NT2/D1 (cell line): ENCODE data around the gene FAM107A.

ENCODE experiments used
- DNase-seq: peaks from one replicate; pipeline ENCODE4 v3.0.0-alpha.2; 2011; ENCODE audit warnings: low read depth, low spot score
- H3K27me3 ChIP-seq: 2 replicates; pipeline ENCODE4 v1.6.0; 2011; ENCODE audit warnings: mild to moderate bottlenecking; ENCODE audit not compliant: insufficient read length, insufficient read depth
- H3K36me3 ChIP-seq: 2 replicates; pipeline ENCODE4 v1.6.1; 2011; ENCODE audit warnings: mild to moderate bottlenecking, low read length, mixed read lengths; ENCODE audit not compliant: insufficient read depth, insufficient read length
- H3K4me1 ChIP-seq: 2 replicates; pipeline ENCODE4 v1.5.1; 2011; ENCODE audit not compliant: insufficient read depth, insufficient read length
- H3K4me3 ChIP-seq: 2 replicates; pipeline ENCODE4 v1.5.1; 2011; ENCODE audit warnings: low read depth; ENCODE audit not compliant: insufficient read length
- H3K9ac ChIP-seq: 2 replicates; pipeline ENCODE4 v1.6.0; 2011; ENCODE audit warnings: low read depth; ENCODE audit not compliant: insufficient read length
- H3K9me3 ChIP-seq: 2 replicates; pipeline ENCODE4 v1.5.1; 2011; ENCODE audit warnings: mild to moderate bottlenecking, low read length; ENCODE audit not compliant: insufficient read depth
- SUZ12 ChIP-seq: IDR thresholded peaks from 2 replicates; pipeline ENCODE4 v1.6.1; 2011; ENCODE audit not compliant: insufficient read length, insufficient read depth; ENCODE audit errors: extremely low read depth
- YY1 ChIP-seq: IDR thresholded peaks from 2 replicates; pipeline ENCODE4 v1.6.1; 2011; ENCODE audit not compliant: insufficient read length, insufficient read depth
- ZNF274 ChIP-seq: IDR thresholded peaks from 2 replicates; pipeline ENCODE4 v1.6.1; 2011; ENCODE audit warnings: mild to moderate bottlenecking, low read depth, low read length

FAM107A gene

GRCh38 chr3:58566398-58567250 lies 10.6 kb downstream of the FAM107A start:
- Histone ChIP-seq H3K4me1 (peaks cover 14% of the 10 kb centered on the region), H3K27me3 (no peaks in the 10 kb centered on the region), H3K9ac (no peak overlapping the region), H3K36me3 (no peaks in the 10 kb centered on the region), H3K4me3 (no peak overlapping the region), H3K9me3 (peaks cover 3% of the 10 kb centered on the region)
- TF ChIP-seq SUZ12 (no peak), ZNF274 (no peak), YY1 (no peak)
- DNase-seq = no peak

GRCh38 chr3:58565621-58566397 lies 11.4 kb downstream of the FAM107A start:
- no peak for DNase-seq
- Histone ChIP-seq H3K9ac (no peak overlapping the region), H3K4me1 (peaks cover 14% of the 10 kb centered on the region), H3K4me3 (no peak overlapping the region), H3K36me3 (no peaks in the 10 kb centered on the region), H3K9me3 (no peaks in the 10 kb centered on the region), H3K27me3 (no peaks in the 10 kb centered on the region)
- TF ChIP-seq ZNF274 (no peak), SUZ12 (no peak), YY1 (no peak)

GRCh38 chr3:58564456-58565160 lies 12.6 kb downstream of the FAM107A start:
- Histone ChIP-seq H3K4me3 (no peak overlapping the region), H3K4me1 (peaks cover 14% of the 10 kb centered on the region), H3K27me3 (no peaks in the 10 kb centered on the region), H3K9me3 (no peaks in the 10 kb centered on the region), H3K36me3 (no peaks in the 10 kb centered on the region), H3K9ac (no peak overlapping the region)
- DNase-seq = no peak
- TF ChIP-seq SUZ12 (no peak), YY1 (no peak), ZNF274 (no peak)

GRCh38 chr3:58564054-58564453 lies 13.1 kb downstream of the FAM107A start:
- TF ChIP-seq ZNF274 (no peak), SUZ12 (no peak), YY1 (no peak)
- Histone ChIP-seq H3K9ac (no peak overlapping the region), H3K4me3 (no peak overlapping the region)

GRCh38 chr3:58563386-58564035 lies 13.7 kb downstream of the FAM107A start:
- H3K4me1 ChIP-seq = peaks cover 14% of the 10 kb centered on the region
- no peak for TF ChIP-seq ZNF274
- TF ChIP-seq YY1 = no peak
- TF ChIP-seq SUZ12 = no peak

More at GRCh38 chr3:58564054-58564453, 13.1 kb downstream of the FAM107A start:
- H3K36me3 ChIP-seq = no peaks in the 10 kb centered on the region
- DNase-seq = no peak
- H3K9me3 ChIP-seq = no peaks in the 10 kb centered on the region
- no peaks in the 10 kb centered on the region for H3K27me3 ChIP-seq
- peaks cover 14% of the 10 kb centered on the region for H3K4me1 ChIP-seq

GRCh38 chr3:58562498-58562897 lies 14.7 kb downstream of the FAM107A start:
- TF ChIP-seq SUZ12 (no peak), YY1 (no peak), ZNF274 (no peak)
- no peaks in the 10 kb centered on the region for H3K36me3 ChIP-seq
- no peak overlapping the region for H3K4me3 ChIP-seq
- no peak overlapping the region for H3K9ac ChIP-seq
- no peak for DNase-seq
- no peaks in the 10 kb centered on the region for H3K9me3 ChIP-seq
- H3K4me1 ChIP-seq = peaks cover 16% of the 10 kb centered on the region
- H3K27me3 ChIP-seq = no peaks in the 10 kb centered on the region

More at GRCh38 chr3:58563386-58564035, 13.7 kb downstream of the FAM107A start:
- Histone ChIP-seq H3K36me3 (no peaks in the 10 kb centered on the region), H3K27me3 (no peaks in the 10 kb centered on the region), H3K4me3 (no peak overlapping the region), H3K9ac (no peak overlapping the region), H3K9me3 (no peaks in the 10 kb centered on the region)
- no peak for DNase-seq
